ENCODE measurements around the gene SKOR1.

The SKOR1 gene

DNA sequence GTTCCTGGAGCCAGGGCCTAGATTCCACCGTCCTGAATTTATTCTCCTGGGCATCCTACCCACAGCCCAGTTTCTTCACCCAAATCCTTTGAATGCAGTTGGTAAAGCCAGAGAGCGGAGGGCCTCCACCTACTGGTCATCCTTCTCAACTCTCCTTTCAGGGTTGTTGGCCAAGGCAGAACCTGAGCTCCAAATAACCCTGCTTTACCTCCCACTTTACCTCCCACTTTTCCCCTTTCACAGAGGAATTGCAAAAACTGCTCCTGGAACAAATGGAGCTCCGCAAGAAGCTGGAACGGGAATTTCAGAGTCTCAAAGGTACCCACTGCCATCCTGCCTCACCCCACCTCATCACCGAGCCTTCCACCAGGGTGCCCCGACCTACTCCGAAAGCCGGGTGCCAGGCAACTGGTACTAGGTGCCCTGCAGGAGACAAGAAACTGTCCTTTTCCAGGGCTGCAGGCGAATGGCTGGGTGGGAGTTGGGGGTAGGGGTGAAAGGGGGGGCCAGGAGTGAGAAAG is 6.8 kb downstream of the SKOR1 start:
- Histone ChIP-seq H3K36me3 (ENCODE audit: control insufficient read depth in 2 of 2, insufficient read depth in 2 of 2, low read length in 2 of 2) (no peaks in the 10 kb centered on the region), H3K9ac (ENCODE audit: low read depth in 1 of 2, low read length in 2 of 2) (no peak overlapping the region), H3K27ac (ENCODE audit: low read depth in 2 of 2, low read length in 2 of 2) (no peak overlapping the region), H3K27me3 (ENCODE audit: control insufficient read depth in 2 of 2, insufficient read depth in 2 of 2, low read length in 2 of 2) (peaks cover 66 to 81% of the 10 kb centered on the region in 2 donors), H3K4me1 (ENCODE audit: control insufficient read depth in 2 of 2, insufficient read depth in 2 of 2, low read length in 2 of 2) (peaks cover 37 to 41% of the 10 kb centered on the region in 2 donors), H3K4me3 (ENCODE audit: low read length in 2 of 2) (no peak overlapping the region), H3K9me3 (ENCODE audit: control insufficient read depth in 2 of 2, low read length in 2 of 2) (no peaks in the 10 kb centered on the region)

DNA sequence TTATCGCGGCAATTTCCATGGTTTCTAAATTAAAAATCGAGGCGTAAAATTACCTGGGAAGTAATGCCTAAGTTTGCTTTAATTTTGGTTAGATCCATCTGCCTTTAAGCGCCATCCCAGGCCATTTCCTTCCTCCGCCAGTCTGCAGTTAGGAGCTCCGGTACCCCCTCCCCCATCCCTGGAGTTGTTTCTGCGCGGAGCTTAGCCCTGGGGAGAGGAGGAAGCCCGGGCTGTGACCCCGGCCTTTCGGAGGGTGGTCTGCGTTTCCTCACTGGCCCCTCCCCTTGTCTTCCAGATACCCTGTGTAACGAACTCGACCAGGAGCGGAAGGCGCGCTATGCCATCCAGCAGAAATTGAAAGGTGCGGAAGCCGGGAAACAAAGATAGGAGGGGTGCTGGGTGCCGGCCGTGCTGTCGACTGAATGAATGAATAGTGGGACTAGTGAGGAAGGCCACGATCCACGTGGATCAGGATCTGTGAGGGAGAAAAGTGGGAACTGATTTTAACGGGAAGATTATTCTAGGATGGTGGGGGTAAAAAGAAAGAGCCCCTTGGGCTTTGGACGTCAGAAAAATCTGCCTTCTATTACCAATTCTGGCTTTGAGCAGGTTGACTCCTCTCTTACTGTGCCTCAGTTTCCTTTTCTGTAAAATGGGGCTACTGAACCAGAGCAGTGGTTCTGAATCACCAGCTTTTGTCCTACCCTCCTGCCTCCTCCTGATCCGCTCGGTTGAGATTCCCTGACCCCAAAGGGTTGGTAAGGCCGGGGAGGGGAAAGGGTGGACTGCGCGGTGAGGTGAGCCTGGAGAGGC is 7.8 kb downstream of the SKOR1 start:
- Histone ChIP-seq H3K4me3 (ENCODE audit: low read length in 2 of 2) (peak overlapping the region; percentile 39 to 52), H3K4me1 (ENCODE audit: control insufficient read depth in 2 of 2, insufficient read depth in 2 of 2, low read length in 2 of 2) (peaks cover 37 to 39% of the 10 kb centered on the region in 2 donors), H3K9ac (ENCODE audit: low read depth in 1 of 2, low read length in 2 of 2) (no peak overlapping the region), H3K9me3 (ENCODE audit: control insufficient read depth in 2 of 2, low read length in 2 of 2) (no peaks in the 10 kb centered on the region), H3K36me3 (ENCODE audit: control insufficient read depth in 2 of 2, insufficient read depth in 2 of 2, low read length in 2 of 2) (no peaks in the 10 kb centered on the region), H3K27me3 (ENCODE audit: control insufficient read depth in 2 of 2, insufficient read depth in 2 of 2, low read length in 2 of 2) (peaks cover 66 to 75% of the 10 kb centered on the region in 2 donors), H3K27ac (ENCODE audit: low read depth in 2 of 2, low read length in 2 of 2) (no peak overlapping the region)

DNA sequence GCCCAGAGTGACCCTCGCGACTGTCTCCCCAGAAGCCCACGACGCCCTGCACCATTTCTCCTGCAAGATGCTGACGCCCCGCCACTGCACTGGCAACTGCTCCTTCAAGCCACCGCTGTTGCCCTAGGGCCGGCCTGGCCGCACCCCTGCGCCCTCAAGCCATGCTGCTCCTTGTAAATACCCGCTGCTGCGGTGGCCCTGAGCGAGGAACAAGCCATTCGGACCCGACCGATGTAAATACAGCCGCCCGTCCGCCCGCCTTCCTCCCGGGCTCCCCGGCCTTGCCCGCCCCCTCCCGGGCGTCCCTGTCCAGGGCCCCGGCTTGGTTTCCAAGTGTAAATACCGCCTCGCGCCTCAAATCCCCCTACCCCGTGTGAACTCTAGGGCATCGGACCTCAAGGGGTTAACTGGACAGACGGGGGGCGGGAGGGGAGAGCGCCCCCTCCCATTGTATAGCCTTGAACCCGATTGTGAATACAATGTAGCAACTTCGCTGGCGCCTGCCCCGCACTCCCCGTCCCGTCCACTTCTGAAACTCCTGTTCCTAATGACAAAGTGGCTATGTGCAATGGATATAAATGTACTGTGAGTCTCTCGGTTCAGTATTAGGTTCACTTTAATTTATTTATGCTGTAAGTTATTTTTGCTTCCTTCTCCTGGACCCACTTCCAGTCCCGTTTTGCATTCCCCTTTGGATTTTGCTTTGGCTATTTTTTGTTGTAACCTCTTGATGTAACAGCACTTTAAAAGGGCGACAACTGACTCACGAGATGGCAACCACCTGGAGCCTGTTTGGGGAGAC is 8.6 kb downstream of the SKOR1 start:
- Histone ChIP-seq H3K4me3 (ENCODE audit: low read length in 2 of 2) (peak overlapping the region; percentile 52 to 64), H3K27me3 (ENCODE audit: control insufficient read depth in 2 of 2, insufficient read depth in 2 of 2, low read length in 2 of 2) (peaks cover 62 to 67% of the 10 kb centered on the region in 2 donors), H3K36me3 (ENCODE audit: control insufficient read depth in 2 of 2, insufficient read depth in 2 of 2, low read length in 2 of 2) (no peaks in the 10 kb centered on the region), H3K9me3 (ENCODE audit: control insufficient read depth in 2 of 2, low read length in 2 of 2) (no peaks in the 10 kb centered on the region), H3K4me1 (ENCODE audit: control insufficient read depth in 2 of 2, insufficient read depth in 2 of 2, low read length in 2 of 2) (peaks cover 34 to 37% of the 10 kb centered on the region in 2 donors), H3K9ac (ENCODE audit: low read depth in 1 of 2, low read length in 2 of 2) (peak overlapping the region in 1 of 2 donors; percentile 50), H3K27ac (ENCODE audit: low read depth in 2 of 2, low read length in 2 of 2) (no peak overlapping the region)

DNA sequence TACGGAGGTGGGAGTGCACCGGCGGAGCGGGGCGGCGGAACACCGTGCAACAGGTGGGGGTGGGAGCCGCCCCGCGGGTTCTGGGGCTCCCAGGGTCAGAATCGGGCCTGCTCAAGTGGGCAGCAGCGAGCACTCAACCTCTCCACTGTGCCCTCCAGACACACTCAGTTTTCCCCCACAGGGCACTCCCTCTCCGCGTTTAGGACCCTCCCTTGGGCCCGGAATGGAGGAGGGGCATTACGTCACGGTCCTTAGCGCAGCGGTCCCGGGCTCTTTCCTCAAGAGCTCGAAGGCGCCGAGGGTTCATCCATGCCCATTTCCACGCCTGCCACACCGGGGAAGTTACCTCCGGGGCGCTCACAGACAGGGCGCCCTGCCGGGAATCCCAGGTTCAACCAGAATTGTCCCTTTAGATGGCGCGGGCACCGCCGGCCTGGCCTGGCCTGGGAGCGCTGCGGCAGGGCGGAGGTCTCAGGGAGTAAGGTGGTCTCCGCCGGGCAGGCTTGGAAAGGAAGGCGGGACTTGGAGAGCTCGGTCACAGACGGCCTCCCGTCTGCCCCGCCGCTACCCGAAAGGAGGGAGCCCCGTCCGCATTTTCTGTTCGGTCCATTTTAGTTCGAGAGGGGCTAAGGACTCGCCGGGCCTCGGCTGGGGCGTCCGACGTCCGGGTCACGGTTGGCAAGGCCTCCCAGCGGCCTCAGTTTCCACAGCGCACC is 9.4 kb downstream of the SKOR1 start:
- no peak overlapping the region for H3K27ac ChIP-seq (ENCODE audit: low read depth in 2 of 2, low read length in 2 of 2)
- H3K4me1 ChIP-seq (ENCODE audit: control insufficient read depth in 2 of 2, insufficient read depth in 2 of 2, low read length in 2 of 2) = peaks cover 36 to 38% of the 10 kb centered on the region in 2 donors
- H3K36me3 ChIP-seq (ENCODE audit: control insufficient read depth in 2 of 2, insufficient read depth in 2 of 2, low read length in 2 of 2) = no peaks in the 10 kb centered on the region
- no peaks in the 10 kb centered on the region for H3K9me3 ChIP-seq (ENCODE audit: control insufficient read depth in 2 of 2, low read length in 2 of 2)
- H3K27me3 ChIP-seq (ENCODE audit: control insufficient read depth in 2 of 2, insufficient read depth in 2 of 2, low read length in 2 of 2) = peaks cover 57 to 61% of the 10 kb centered on the region in 2 donors
- peak overlapping the region; percentile 37 to 64 for H3K4me3 ChIP-seq (ENCODE audit: low read length in 2 of 2)
- H3K9ac ChIP-seq (ENCODE audit: low read depth in 1 of 2, low read length in 2 of 2) = peak overlapping the region in 1 of 2 donors; percentile 30

DNA sequence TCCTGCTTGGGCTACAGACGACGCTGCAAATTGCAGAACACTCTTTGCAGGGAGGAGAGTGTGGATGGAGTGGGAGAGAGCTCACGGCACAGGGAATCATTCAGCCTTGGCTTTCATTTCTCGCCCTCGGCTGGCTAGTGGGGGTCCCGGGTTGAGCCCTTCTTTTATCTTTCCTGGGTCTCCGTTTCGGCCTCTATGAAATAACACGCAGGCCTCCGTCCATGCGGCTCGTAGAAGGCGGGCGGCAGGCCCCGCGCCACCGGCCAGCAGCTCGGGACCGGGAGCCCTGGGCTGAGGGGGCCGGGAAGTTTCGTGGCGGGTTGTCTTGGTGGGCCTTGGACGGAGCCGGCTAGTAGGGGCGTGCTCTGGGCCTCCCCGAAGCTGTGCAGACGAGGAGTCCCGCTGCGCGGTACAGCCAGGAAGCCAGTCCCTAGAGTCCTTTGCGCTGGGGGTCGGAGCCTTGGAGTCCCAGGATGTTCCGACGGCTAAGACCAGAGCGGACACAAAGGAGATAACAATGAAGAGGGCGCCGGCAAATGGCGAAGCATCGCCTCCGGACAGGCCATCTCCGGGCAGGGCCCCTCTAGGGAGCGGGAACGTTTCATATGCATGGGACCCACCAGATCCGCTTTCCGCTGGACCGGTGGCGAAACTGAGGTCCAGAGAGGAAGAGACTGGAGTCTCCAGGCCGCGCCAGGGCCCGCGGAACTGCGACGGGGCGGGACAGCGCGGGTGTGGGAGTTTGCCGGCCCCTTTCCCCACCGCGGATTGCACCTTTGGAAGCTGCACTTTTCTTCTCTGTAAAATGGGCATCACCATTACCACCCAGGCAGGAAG is 10.2 kb downstream of the SKOR1 start:
- Histone ChIP-seq H3K27ac (ENCODE audit: low read depth in 2 of 2, low read length in 2 of 2) (no peak overlapping the region), H3K9ac (ENCODE audit: low read depth in 1 of 2, low read length in 2 of 2) (peak overlapping the region; percentile 14 to 36), H3K36me3 (ENCODE audit: control insufficient read depth in 2 of 2, insufficient read depth in 2 of 2, low read length in 2 of 2) (no peaks in the 10 kb centered on the region), H3K4me3 (ENCODE audit: low read length in 2 of 2) (peak overlapping the region; percentile 37 to 64), H3K4me1 (ENCODE audit: control insufficient read depth in 2 of 2, insufficient read depth in 2 of 2, low read length in 2 of 2) (peaks cover 38% of the 10 kb centered on the region in 2 donors), H3K9me3 (ENCODE audit: control insufficient read depth in 2 of 2, low read length in 2 of 2) (no peaks in the 10 kb centered on the region), H3K27me3 (ENCODE audit: control insufficient read depth in 2 of 2, insufficient read depth in 2 of 2, low read length in 2 of 2) (peaks cover 52 to 55% of the 10 kb centered on the region in 2 donors)

DNA sequence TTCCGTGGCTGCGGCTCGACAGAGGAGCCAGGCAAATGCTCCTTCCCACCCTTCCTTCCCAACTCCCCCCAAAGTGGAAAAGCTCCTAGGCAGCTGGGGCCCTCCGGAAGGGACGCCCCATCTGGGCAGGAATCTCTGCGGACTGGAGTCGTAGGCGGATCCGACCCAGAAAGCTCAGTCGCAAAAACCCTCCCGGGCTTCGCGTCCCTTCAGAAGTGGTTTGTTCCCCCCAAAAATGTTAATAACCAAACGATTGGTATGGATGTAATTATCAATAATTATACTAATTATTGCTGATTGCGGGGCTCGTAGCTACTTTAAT is 10.8 kb downstream of the SKOR1 start:
- no peaks in the 10 kb centered on the region for H3K36me3 ChIP-seq (ENCODE audit: control insufficient read depth in 2 of 2, insufficient read depth in 2 of 2, low read length in 2 of 2)
- H3K27ac ChIP-seq (ENCODE audit: low read depth in 2 of 2, low read length in 2 of 2) = no peak overlapping the region
- peaks cover 38 to 40% of the 10 kb centered on the region in 2 donors for H3K4me1 ChIP-seq (ENCODE audit: control insufficient read depth in 2 of 2, insufficient read depth in 2 of 2, low read length in 2 of 2)
- peak overlapping the region; percentile 14 to 36 for H3K9ac ChIP-seq (ENCODE audit: low read depth in 1 of 2, low read length in 2 of 2)
- H3K4me3 ChIP-seq (ENCODE audit: low read length in 2 of 2) = peak overlapping the region; percentile 37 to 57
- H3K27me3 ChIP-seq (ENCODE audit: control insufficient read depth in 2 of 2, insufficient read depth in 2 of 2, low read length in 2 of 2) = peaks cover 46 to 49% of the 10 kb centered on the region in 2 donors
- H3K9me3 ChIP-seq (ENCODE audit: control insufficient read depth in 2 of 2, low read length in 2 of 2) = no peaks in the 10 kb centered on the region

DNA sequence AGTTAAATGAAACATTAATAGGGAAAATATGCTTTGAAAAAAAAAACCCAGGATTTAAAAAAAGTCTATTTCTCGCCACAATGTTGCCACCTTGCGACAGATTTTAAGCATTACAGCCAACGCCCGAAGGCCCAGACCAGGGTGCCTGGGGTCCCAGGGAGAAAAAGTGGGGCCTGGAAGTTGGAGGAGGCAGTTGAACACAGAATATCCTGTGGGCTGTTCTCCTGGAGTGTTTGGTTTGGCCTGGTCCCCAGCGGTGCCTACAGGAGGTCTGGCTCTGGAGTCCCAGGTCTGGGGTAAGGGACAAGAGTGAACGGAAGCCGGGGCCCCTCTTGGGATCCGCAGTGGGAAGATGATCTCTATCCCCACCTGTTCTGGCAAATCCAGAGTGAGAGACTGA is 11.2 kb downstream of the SKOR1 start:
- Histone ChIP-seq H3K4me3 (ENCODE audit: low read length in 2 of 2) (peak overlapping the region in 1 of 2 donors; percentile 57), H3K36me3 (ENCODE audit: control insufficient read depth in 2 of 2, insufficient read depth in 2 of 2, low read length in 2 of 2) (no peaks in the 10 kb centered on the region), H3K27ac (ENCODE audit: low read depth in 2 of 2, low read length in 2 of 2) (no peak overlapping the region), H3K9me3 (ENCODE audit: control insufficient read depth in 2 of 2, low read length in 2 of 2) (no peaks in the 10 kb centered on the region), H3K9ac (ENCODE audit: low read depth in 1 of 2, low read length in 2 of 2) (no peak overlapping the region), H3K27me3 (ENCODE audit: control insufficient read depth in 2 of 2, insufficient read depth in 2 of 2, low read length in 2 of 2) (peaks cover 42 to 46% of the 10 kb centered on the region in 2 donors), H3K4me1 (ENCODE audit: control insufficient read depth in 2 of 2, insufficient read depth in 2 of 2, low read length in 2 of 2) (peaks cover 42 to 43% of the 10 kb centered on the region in 2 donors)

DNA sequence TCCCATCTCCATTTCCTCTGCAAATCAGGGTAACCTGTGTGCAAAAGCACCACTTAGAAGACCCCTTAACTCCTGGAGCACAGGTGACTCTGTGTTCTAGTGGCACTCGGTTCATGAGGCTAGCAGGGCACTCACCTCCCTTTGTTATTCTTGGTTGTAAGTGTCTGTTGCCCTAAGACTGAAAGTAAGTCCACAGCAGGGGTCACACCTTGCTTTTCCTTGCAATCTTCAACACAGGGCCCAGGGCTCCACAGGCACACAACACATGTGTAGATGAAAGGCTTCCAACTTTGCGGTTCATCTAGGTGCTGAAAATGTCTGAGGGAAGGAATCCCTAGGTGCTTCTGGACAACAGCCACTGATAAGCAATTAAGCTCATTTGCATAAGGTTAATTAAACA is 11.6 kb downstream of the SKOR1 start:
- Histone ChIP-seq H3K4me3 (ENCODE audit: low read length in 2 of 2) (no peak overlapping the region), H3K36me3 (ENCODE audit: control insufficient read depth in 2 of 2, insufficient read depth in 2 of 2, low read length in 2 of 2) (no peaks in the 10 kb centered on the region), H3K9ac (ENCODE audit: low read depth in 1 of 2, low read length in 2 of 2) (no peak overlapping the region), H3K27me3 (ENCODE audit: control insufficient read depth in 2 of 2, insufficient read depth in 2 of 2, low read length in 2 of 2) (peaks cover 39 to 42% of the 10 kb centered on the region in 2 donors), H3K27ac (ENCODE audit: low read depth in 2 of 2, low read length in 2 of 2) (no peak overlapping the region), H3K4me1 (ENCODE audit: control insufficient read depth in 2 of 2, insufficient read depth in 2 of 2, low read length in 2 of 2) (peaks cover 43% of the 10 kb centered on the region in 2 donors), H3K9me3 (ENCODE audit: control insufficient read depth in 2 of 2, low read length in 2 of 2) (no peaks in the 10 kb centered on the region)

DNA sequence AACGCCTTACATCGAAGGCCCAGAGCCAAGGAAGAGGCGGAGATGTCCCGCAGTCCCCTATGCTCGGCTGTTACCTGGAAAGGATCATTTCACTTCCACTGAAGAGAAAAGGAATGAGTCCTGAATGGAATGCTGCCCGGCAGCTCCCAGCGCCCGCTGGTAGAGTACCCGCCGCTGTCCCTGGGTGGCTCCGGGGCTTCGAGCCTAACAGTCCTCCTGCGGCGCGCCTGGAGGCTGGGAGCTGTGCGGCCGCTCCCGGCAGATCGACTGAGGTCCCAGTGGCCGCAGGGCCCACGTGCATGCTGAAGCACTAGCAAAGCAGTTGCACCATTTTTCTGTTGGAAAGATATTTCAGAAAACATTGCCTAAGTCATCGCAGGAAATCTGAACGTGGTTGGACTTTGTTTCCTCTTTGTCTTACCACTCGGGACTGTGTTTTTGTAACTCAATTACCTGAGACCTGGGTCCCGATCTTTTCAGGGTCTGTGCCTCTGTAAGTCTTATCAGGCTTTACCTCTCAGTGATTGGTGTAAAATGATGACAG is 13.6 kb downstream of the SKOR1 start:
- peak overlapping the region; percentile 43 to 94 for H3K9ac ChIP-seq (ENCODE audit: low read depth in 1 of 2, low read length in 2 of 2)
- peak overlapping the region; percentile 31 to 96 for H3K4me3 ChIP-seq (ENCODE audit: low read length in 2 of 2)
- peaks cover 20 to 24% of the 10 kb centered on the region in 2 donors for H3K27me3 ChIP-seq (ENCODE audit: control insufficient read depth in 2 of 2, insufficient read depth in 2 of 2, low read length in 2 of 2)
- H3K4me1 ChIP-seq (ENCODE audit: control insufficient read depth in 2 of 2, insufficient read depth in 2 of 2, low read length in 2 of 2) = peaks cover 29 to 32% of the 10 kb centered on the region in 2 donors
- no peaks in the 10 kb centered on the region for H3K36me3 ChIP-seq (ENCODE audit: control insufficient read depth in 2 of 2, insufficient read depth in 2 of 2, low read length in 2 of 2)
- H3K27ac ChIP-seq (ENCODE audit: low read depth in 2 of 2, low read length in 2 of 2) = peak overlapping the region in 1 of 2 donors; percentile 2
- no peaks in the 10 kb centered on the region for H3K9me3 ChIP-seq (ENCODE audit: control insufficient read depth in 2 of 2, low read length in 2 of 2)

All from mucosa of rectum (tissue), 2 donors.